HL-60 (cell line): ENCODE data around the gene BBS9.

ENCODE experiments used
- DNase-seq, 2 experiments: peaks; one replicate each; pipeline ENCODE4 v3.0.0-alpha.2; 2010 to 2020; ENCODE audit warnings: low read depth in 1 of 2, low spot score in 1 of 2
- H3K27ac ChIP-seq: fragments of 250-450 bp; sonication (Bioruptor Pico); replicated peaks from 2 replicates; pipeline ENCODE4 v1.5.1; 2020; ENCODE audit warnings: mild to moderate bottlenecking, moderate library complexity
- H3K27me3 ChIP-seq: fragments of 250-450 bp; sonication (Bioruptor Pico); 2 replicates; pipeline ENCODE4 v1.5.1; 2021; ENCODE audit warnings: mild to moderate bottlenecking, moderate library complexity; ENCODE audit not compliant: insufficient read depth, poor library complexity, severe bottlenecking
- H3K4me3 ChIP-seq: replicated peaks from 2 replicates; pipeline ENCODE4 v1.5.1; 2011; ENCODE audit warnings: mild to moderate bottlenecking, control low read depth, low read length; ENCODE audit not compliant: insufficient read depth
- CTCF ChIP-seq: IDR thresholded peaks from one replicate; pipeline ENCODE4 v1.5.1; 2011; ENCODE audit warnings: low read length, control low read depth, inconsistent platforms; ENCODE audit not compliant: insufficient read depth
- GABPA ChIP-seq: IDR thresholded peaks from 2 replicates; pipeline ENCODE4 v1.6.1; 2012; ENCODE audit warnings: low read depth
- POLR2AphosphoS5 ChIP-seq: IDR thresholded peaks from 2 replicates; pipeline ENCODE4 v1.6.1; 2012; ENCODE audit warnings: low read depth
- REST ChIP-seq: IDR thresholded peaks from 2 replicates; pipeline ENCODE4 v1.6.1; 2012; ENCODE audit warnings: low read depth; ENCODE audit not compliant: insufficient replicate concordance
- SPI1 ChIP-seq: IDR thresholded peaks from 2 replicates; pipeline ENCODE4 v1.6.1; 2012; ENCODE audit warnings: low read depth, mild to moderate bottlenecking, borderline replicate concordance

BBS9 gene

GRCh38 chr7:33428415-33428814 lies 299.1 kb downstream of the BBS9 start:
- Histone ChIP-seq H3K4me3 (no peak overlapping the region), H3K27ac (no peak overlapping the region), H3K27me3 (no peaks in the 10 kb centered on the region)
- no peak for DNase-seq
- TF ChIP-seq POLR2AphosphoS5 (no peak), SPI1 (no peak), GABPA (no peak), CTCF (no peak), REST (no peak)

GRCh38 chr7:33431543-33431942 lies 302.2 kb downstream of the BBS9 start:
- no peaks in the 10 kb centered on the region for H3K27me3 ChIP-seq
- H3K4me3 ChIP-seq = no peak overlapping the region
- H3K27ac ChIP-seq = no peak overlapping the region
- TF ChIP-seq SPI1 (no peak), REST (no peak), GABPA (no peak), CTCF (no peak), POLR2AphosphoS5 (no peak)
- no peak for DNase-seq

- H3K27ac ChIP-seq = no peak overlapping the region
- no peak for TF ChIP-seq SPI1
- TF ChIP-seq REST = no peak
- no peak for TF ChIP-seq POLR2AphosphoS5
- H3K27me3 ChIP-seq = no peaks in the 10 kb centered on the region
- DNase-seq = no peak
- H3K4me3 ChIP-seq = no peak overlapping the region
These were observed 303.5 kb downstream of the BBS9 start for GRCh38 chr7:33432821-33433220.

- Histone ChIP-seq H3K27ac (no peak overlapping the region), H3K4me3 (no peak overlapping the region), H3K27me3 (no peaks in the 10 kb centered on the region)
- no peak for TF ChIP-seq SPI1
- no peak for DNase-seq
These were observed 304.0 kb downstream of the BBS9 start for GRCh38 chr7:33433357-33433756.
